HUDEP-2 (cell line): ENCODE results near the gene FAM120B.
"Not testable (repeated sequence)": the region's sequence is repeated elsewhere in the genome, so short reads cannot be mapped to it uniquely, and the experiment has no call there.

Experiments
- DNase-seq, 76 experiments: peaks; one replicate each; lab custom pipeline; 2025; ENCODE audit not compliant: unreplicated experiment in 76 of 76; lab: John Stamatoyannopoulos, UW

Gene FAM120B

GRCh38 chr6:170296746-170297575 lies 9.6 kb upstream of the FAM120B start:
- DNase-seq = no peak

- DNase-seq = no peak
Observed at GRCh38 chr6:170297576-170298330, 8.8 kb upstream of the FAM120B start.

- DNase-seq = no peak
Observed at GRCh38 chr6:170298688-170299087, 7.9 kb upstream of the FAM120B start.

GRCh38 chr6:170301184-170301583 lies 5.4 kb upstream of the FAM120B start:
- DNase-seq = no peak

- DNase-seq = no peak
Observed at GRCh38 chr6:170305805-170306323, 694 bp upstream of the FAM120B start.

GRCh38 chr6:170307080-170307545 lies 555 bp downstream of the FAM120B start:
- DNase-seq = no peak

GRCh38 chr6:170308761-170309160 lies 2.2 kb downstream of the FAM120B start:
- no peak for DNase-seq

- DNase-seq = no peak
Observed at GRCh38 chr6:170311696-170312095, 5.1 kb downstream of the FAM120B start.

- DNase-seq = no peak
Observed at GRCh38 chr6:170312876-170313275, 6.3 kb downstream of the FAM120B start.

- no peak for DNase-seq
Observed at GRCh38 chr6:170313716-170314295, 7.2 kb downstream of the FAM120B start.

- no peak for DNase-seq
Observed at GRCh38 chr6:170314983-170315382, 8.4 kb downstream of the FAM120B start.

GRCh38 chr6:170316071-170316470 lies 9.5 kb downstream of the FAM120B start:
- DNase-seq = no peak

GRCh38 chr6:170317076-170317475 lies 10.5 kb downstream of the FAM120B start:
- DNase-seq = no peak

GRCh38 chr6:170317718-170318117 lies 11.2 kb downstream of the FAM120B start:
- no peak for DNase-seq

GRCh38 chr6:170329321-170329720 lies 22.8 kb downstream of the FAM120B start:
- DNase-seq = no peak

- DNase-seq = not testable (repeated sequence)
Observed at GRCh38 chr6:170335199-170335598, 28.6 kb downstream of the FAM120B start.

- DNase-seq = peak in 5 of 76 experiments; percentile 13 to 53 (median 19)
Observed at GRCh38 chr6:170344631-170345576, 38.3 kb downstream of the FAM120B start.

- DNase-seq = no peak
Observed at GRCh38 chr6:170345662-170346061, 39.1 kb downstream of the FAM120B start.

GRCh38 chr6:170346649-170347048 lies 40.1 kb downstream of the FAM120B start:
- DNase-seq = no peak

- no peak for DNase-seq
Observed at GRCh38 chr6:170347091-170347490, 40.5 kb downstream of the FAM120B start.
